GM21381 (cell line): ENCODE results near the gene CCDC102B.
"Not testable (repeated sequence)": the region's sequence is repeated elsewhere in the genome, so short reads cannot be mapped to it uniquely, and the experiment has no call there.

Source experiments
- ATAC-seq: cut with Tn5 transposase; IDR thresholded peaks from one replicate; pipeline ENCODE4 v1.9.1; 2021; ENCODE audit warnings: mild to moderate bottlenecking, moderate library complexity; ENCODE audit not compliant: unreplicated experiment

The CCDC102B gene

DNA sequence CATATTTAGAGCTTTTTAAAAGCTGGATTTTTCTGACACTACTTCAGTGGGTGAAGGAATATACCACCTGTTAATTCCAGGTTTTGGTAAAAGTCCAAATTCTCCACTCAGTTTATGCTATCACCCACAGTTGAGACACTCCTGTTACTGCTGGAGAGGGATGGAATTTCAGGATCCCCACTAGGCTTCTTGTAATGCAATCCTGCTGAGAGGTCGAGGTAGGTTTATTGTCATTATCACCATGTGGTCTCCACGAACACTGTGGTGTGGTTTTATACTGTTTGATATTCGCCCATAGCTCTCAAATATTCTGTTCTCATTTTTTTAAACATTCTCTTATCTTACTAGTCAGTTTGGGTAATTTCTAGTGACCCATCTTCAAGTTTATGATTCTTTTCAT, 167.9 kb downstream of the CCDC102B start:
- ATAC-seq = no peak

DNA sequence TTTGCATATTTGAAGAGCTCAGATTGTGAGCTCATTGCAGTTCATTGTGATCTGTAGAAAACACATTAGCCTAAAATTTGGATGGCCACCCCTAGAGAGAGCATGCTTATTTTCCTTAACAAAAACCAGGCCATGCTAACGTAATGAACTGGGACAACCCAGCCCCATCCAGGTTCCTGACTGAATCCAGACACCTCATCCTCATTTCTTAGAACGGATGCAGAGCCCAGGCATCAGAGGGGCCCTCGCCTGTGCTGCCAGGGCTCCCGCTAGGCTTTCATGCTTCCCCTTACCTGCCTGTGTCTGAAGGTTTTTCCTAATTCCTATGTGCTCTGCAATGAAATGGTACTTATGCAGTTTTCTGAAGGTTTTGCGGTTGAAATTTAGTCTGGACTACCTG, 171.1 kb downstream of the CCDC102B start:
- ATAC-seq = no peak

DNA sequence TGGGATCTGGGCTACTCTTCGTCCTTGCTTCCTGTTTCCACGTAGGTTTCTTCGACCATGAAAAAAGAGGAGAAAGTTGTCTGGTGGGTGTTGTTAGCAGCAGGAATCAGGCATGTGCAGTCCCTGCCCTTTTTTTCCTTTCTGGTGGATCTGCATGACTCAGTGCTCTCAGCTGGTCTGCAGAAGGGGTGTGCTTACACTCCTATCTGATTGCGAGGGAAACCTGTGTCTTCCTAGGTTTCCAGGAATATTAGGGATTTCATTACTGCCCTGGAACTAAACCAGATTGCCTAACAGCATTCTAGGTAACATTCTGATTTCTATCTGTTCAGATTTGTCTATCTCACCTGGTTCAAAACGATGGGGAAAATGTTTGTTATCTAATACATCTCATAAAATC, 174.3 kb downstream of the CCDC102B start:
- no peak for ATAC-seq

GRCh38 chr18:68979737-68980136, 181.9 kb downstream of the CCDC102B start:
- ATAC-seq = no peak

GRCh38 chr18:68983126-68983525, 185.2 kb downstream of the CCDC102B start:
- ATAC-seq = no peak

GRCh38 chr18:68984342-68984741, 186.5 kb downstream of the CCDC102B start:
- no peak for ATAC-seq

DNA sequence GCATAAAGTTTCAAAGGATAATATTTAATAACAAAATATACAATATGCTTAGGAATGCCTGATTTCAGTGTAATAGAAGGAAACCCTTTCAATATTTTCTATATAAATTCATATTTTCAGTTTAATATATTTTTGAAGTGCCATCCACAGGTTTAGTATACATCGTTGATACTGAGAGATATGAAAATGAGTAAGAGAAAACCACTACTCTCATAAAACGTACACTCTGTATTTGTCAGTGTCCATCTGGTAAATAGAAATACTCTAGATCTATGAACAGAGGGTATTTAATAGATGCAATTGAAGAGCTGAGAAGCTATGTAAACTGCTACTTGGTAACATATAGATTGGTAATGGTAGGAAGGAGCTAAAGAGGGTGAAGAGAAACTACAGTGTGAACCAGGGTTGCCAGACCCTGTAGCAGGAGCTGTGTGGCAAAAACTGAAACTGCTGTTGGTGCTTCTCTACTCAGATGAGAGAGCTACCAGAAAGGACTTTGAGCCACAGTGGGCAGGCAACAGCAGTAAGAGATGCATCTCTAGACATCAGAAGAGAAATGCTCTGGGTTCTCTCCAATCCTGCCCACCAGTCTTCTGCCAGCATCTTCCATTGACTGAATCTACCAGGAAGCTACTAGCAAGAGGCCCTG, 187.4 kb downstream of the CCDC102B start:
- peak; percentile 84 for ATAC-seq

DNA sequence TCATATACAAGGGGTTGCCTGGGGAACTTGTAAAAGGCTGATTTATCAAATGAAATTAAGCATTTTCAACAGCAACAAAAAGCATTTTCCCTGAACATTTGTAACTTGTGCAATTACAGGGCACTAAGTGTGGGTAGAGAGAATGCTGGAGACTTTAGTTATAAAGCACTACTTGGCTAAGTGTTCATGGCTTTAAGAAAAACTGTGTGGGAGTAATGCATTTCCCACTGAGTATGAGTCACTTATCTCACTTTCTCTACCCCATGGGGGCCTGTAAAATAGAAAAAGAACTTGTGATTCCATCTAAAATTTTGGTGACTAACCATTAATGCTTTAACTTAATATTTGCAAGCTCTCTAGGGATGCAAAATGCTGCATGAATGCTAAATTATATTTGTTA, 193.4 kb downstream of the CCDC102B start:
- peak; percentile 60 for ATAC-seq

DNA sequence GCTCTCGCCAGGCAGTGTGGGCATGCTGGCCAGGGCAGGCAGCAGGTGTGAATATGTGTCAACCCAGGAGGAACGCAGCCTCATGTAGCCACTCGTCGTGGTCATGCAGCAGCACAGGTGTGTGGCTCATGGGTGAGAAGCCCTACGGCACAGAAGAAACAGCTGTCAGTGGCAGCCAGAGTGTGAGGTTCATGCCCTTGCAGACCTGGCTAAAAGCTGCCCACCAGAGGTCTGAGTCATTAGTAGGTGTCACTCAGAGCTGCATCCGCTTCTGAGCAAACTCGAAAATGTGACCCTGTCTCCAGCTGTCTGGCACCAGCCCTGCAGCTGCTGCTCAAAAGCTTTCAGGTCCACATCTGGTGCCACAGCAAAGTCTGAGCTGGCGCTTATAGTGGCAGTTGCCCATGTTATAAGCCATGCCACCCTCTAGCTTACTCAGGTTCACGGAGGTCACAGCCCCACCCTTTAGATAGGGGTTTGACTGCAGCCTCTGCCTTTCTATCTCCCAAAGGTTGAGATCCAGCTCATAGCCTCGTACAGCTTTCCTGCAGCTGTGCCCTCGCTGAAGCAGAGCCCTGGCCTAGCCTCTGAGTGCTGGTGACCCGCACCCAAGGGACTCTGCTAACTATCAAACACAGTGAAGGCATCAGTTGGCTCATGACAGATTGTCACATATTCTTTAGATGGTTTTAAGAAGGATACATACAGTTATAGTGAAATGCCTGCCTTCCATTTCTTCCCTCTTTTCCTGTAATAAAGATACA, 195.0 kb downstream of the CCDC102B start:
- ATAC-seq = peak; percentile 71

DNA sequence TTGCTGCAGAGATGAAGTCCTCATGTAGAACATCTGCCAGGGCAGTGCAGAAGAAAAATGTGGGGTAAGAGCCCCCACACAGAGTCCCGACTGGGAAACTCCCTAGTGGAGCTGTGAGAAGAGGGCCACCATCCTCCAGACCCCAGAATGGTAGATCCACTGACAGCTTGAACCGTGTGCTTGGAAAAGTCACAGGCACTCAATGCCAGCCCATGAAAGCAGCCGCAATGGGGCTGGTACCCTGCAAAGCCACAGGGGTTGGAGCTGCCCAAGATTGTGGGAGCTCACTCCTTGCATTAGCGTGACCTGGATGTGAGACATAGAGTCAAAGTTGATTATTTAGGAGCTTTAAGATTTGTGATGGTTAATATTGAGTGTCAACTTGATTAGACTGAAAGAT, 197.8 kb downstream of the CCDC102B start:
- no peak for ATAC-seq

DNA sequence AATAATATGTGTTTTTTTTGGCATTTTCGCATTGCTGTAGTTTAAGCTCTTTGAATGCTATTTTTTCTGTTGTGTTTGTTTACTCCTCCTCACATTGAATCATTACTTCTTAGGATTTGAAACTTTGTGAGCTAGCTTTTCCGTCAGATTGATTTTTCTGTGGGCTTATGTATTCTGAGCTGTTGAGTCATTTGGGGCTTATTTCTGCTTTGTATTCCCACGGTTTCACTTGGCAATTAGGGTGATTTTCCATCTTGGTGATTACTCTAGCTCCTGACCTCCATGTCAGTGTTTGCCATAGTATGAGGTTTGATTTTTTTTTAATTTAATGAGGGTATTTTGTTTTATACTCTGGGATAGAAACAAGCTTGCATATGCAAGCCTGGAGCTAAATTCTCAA, 200.0 kb downstream of the CCDC102B start:
- ATAC-seq = no peak

- no peak for ATAC-seq
Measured at GRCh38 chr18:69000366-69000765, 202.5 kb downstream of the CCDC102B start.

DNA sequence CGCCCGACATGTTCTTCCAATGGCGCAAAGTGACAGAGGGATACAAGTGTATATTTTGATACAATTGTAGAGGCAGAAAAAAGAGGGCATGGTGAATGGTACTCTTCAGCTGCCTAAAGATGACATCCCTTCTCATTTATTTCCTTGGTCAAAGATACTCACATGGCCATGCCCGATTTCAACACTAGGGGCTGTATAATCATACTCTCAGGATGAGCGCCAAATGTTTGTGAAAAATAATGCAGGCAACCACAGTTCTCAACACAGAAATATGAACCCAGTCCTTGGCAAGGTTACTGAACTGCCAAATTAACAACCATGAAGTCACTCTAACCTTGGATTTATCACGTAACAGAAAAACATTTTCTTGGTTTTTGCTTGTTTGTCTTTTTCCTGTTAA, 204.4 kb downstream of the CCDC102B start:
- no peak for ATAC-seq

- ATAC-seq = not testable (repeated sequence)
Measured at GRCh38 chr18:69006212-69006611, 208.3 kb downstream of the CCDC102B start.

- ATAC-seq = no peak
Measured at GRCh38 chr18:69008538-69008937, 210.7 kb downstream of the CCDC102B start.

- no peak for ATAC-seq
Measured at GRCh38 chr18:69021211-69021805, 223.4 kb downstream of the CCDC102B start.

- ATAC-seq = no peak
Measured at GRCh38 chr18:69022426-69022825, 224.5 kb downstream of the CCDC102B start.

DNA sequence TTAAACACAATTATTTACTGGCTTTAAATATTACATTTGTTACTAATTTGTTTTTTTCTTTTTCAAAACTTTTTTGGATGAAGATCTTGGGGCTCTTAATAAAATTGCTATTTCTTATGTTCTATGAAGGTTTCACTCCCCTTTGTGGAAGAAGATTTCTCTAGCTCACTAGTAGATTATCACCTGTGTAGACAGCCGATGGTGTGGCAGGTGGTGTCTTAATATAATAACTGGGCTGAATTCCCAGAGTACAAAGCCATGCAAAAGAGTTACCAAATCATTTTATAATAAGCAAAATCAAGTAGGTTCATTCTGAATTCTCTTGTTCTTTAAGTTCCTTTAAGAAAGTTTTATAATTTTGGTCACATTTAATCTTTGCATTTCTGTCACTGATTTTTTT, 233.7 kb downstream of the CCDC102B start:
- ATAC-seq = no peak

DNA sequence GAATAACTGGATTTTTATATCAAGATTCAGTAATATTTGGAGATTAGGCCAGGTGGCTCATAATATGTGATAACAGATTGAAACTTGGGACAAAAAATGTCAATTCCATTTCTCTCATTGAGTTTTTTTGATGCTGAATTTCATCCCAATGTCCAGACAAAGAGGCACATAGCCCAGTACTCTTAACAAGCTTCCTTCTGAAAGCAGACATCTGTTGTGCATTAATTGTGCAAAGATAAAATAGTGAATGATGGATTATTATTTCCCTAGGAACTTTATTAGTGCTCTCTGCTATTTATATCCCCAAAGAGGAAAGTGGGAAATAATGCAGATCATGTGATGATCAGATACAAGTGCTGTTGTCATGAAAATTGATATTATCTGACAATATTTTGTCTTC, 234.1 kb downstream of the CCDC102B start:
- ATAC-seq = no peak

- no peak for ATAC-seq
Measured at GRCh38 chr18:69035756-69036155, 237.9 kb downstream of the CCDC102B start.

DNA sequence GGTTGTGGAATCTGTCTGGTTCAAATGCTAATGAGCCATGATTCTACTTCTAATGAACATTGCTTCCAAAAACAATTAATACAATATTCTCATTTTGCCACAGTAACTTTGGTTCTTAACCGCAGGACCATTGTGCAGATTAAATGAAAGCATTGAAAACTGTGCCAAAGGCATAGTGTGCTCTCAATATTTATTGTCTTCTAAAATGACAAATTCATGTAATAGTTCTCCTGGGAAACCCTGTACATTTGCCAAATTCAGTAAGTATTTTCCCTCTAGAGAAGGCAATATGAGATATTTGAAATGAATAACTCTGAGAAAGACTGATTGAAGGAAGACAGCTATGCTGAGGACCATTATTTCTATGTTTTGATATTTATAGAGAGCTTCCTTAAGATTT, 246.3 kb downstream of the CCDC102B start:
- ATAC-seq = no peak

DNA sequence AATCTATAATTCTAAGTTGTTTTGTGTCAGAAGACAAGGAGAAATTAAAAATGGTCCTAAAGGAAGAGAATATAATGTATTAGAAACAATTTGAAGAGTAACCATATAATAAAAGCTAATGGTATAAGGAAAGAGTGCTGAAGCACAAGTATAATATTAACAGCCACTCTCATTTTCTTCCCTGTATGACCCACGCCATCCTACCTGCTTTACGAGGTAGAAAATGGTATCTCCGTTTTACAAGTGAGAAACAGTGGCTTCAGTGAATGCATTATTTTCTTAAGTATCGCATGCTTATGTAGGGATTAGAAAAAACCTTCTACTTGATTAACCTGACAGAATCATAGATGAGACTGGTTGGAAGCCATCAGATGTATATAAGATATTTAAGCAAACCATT, 266.2 kb downstream of the CCDC102B start:
- ATAC-seq = no peak
